CD4-positive, alpha-beta T cell treated with Interleukin-6 at 100 ng/mL for 8 hours (primary cell): ENCODE data around the gene MYB.
"Not testable (repeated sequence)": the region's sequence is repeated elsewhere in the genome, so short reads cannot be mapped to it uniquely, and the experiment has no call there.

Source experiments
- DNase-seq: peaks from one replicate; pipeline ENCODE4 v3.0.0-alpha.2; 2020; ENCODE audit warnings: mixed read lengths, low spot score

MYB gene

DNA sequence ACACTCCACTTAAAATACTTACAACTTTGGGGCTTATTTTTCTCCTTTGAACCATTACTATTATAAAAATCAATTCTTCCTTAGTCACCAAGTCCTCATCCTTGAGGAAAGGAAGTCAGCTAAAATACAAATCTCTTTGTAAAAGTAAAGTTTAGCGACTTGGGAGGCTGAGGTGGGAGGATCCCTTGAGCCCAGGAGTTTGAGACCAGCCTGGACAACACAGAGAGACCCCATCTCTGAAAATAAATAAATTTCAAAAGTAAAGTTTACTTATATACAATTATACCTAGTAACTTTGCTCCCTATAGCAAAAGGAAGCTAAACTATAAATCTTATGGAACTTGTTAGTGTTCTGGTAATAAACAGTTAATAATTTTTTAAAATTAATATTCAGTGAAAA is 40.4 kb downstream of the MYB start:
- no peak for DNase-seq

GRCh38 chr6:135222623-135223022 is 41.5 kb downstream of the MYB start:
- DNase-seq = no peak

- no peak for DNase-seq
Observed at GRCh38 chr6:135224037-135224647, 43.0 kb downstream of the MYB start.

DNA sequence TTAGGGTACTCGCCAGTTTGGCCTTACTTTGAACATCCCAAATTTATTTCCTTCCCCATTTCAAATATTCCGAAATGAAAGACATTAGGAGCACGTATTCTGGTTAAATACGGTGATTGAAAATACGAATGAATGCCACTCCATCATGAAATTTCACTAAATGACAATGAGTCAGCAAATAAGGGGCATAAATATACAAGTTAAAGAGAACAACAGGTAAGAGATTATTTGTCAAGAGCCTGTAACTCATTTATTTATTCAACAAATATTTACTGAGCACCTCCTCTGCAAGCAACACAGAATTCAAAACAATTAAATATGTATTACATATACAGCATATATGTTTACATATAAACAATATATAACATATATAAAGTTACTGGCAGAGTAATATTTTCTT is 44.8 kb downstream of the MYB start:
- DNase-seq = no peak

DNA sequence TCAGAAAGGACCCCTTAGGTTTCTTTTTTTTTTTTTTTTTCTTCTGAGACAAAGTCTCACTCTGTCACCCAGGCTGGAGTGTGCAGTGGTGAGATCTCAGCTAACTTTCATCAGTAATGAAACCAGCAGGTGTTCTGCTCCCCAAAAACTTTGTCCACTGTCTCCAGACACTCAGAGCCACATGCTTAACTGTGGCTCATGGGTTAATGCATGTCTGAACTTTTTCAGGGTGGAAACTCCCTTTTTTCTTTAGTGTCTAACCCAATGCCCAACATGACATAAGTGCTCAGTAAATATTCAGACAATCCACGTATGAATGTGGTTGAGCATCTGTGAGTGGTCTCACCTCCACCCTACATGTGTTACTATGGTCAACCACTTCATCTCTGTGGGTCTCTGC is 45.4 kb downstream of the MYB start:
- no peak for DNase-seq

DNA sequence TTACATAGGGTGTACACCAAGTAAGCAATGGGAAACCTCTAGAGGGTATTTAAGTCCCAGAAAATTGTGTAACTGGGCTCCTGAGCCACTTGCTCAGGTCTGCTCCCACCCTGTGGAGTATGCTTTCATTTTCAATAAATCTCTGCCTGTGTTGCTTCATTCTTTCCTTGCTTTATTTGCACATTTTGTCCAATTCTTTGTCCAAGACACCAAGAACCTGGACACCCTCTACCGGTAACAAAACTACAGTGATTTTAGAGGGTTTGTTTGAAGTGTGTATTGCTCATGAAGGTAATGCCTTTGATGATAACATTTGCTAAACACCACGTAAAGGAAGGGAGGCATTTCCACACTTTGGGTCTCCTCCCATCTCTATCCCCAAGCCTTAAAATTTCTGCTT is 46.2 kb downstream of the MYB start:
- DNase-seq = no peak

DNA sequence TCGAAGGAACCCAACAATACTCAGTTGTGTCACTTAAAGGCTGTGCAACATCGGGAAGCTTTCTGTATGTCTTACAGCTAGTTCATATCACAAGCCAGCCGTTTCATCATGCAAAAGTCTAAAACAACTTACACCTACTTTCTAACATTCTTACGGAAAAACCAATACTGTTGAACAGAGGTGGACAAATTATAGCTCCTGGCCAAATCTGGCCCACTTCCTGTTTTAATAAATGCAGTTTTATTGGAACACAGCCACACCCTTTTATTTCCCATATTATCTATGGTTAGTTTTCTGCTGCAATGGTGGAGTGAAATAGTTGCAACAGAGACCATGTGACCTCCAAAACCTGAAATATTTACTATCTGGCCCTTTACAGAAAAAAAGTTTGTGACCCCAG is 46.6 kb downstream of the MYB start:
- DNase-seq = no peak

DNA sequence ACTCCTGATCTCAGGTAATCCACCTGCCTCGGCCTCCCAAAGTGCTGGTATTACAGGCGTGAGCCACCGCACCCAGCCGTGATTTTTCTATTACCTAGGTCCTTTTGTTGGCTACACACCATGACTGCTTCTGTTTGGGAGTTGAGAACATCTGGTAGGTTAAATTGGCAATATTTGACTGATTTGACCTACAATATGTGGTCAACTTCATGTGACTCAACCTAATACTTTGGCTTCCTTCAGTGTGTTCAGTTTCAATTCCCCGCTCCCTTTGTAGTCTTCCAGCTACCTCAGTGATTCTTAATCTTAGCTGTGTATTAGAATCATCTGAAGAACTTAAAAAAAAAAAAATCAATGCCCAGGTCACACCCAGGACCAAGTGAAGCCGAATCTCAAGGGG is 47.4 kb downstream of the MYB start:
- no peak for DNase-seq

DNA sequence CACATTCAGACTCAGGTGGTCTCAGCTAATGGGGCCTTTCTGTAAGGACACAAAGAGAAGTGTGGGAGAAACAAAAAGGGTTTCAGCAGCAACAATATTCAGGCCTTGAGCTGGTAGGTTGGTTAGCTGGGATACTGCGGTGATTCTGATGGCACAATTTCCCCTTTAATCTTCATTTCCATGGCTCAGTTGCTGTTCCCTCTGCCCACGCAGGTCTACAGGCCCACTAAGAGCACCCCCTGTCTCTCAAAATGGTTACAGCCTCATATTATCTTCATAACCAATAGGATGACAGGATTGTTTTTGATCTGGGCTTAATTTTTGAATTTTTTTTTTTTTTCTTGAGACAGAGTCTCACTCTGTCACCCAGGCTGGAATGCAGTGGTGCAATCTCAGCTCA is 48.9 kb downstream of the MYB start:
- no peak for DNase-seq

DNA sequence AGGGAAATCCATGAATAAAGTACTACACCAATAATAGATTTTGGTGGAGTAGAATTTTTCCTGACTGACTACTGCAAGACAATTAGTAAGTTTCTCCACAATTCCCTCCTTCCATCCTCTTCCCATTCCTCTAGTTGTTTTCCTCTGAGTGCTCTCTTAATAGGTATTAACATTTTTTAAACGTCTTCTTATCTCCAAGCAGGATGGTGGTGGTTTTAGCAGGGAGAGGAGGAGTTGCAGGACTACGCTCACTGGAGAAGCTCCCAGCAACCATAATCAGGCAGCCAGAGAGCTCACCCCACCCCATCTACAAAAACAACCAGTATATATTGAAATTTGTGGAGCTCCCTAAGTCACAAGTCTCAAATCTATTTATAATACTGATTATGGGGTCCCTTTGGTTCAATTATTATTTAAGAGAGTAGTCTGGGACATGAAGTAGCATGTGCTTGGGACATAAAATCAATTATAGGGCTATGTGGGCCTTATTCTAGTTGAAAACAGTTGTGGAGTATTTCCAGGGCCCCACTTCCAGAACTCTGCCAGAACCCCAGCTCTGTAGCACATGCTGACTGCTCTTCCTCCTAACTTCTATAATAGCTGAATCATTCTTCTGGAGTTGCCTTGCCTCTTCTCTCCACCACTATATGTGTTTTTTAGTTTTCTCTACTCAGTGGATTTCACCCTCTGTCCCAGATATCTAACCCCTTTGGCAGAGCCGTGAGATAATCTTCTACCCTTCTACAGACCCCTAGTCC is 49.8 kb downstream of the MYB start:
- no peak for DNase-seq

DNA sequence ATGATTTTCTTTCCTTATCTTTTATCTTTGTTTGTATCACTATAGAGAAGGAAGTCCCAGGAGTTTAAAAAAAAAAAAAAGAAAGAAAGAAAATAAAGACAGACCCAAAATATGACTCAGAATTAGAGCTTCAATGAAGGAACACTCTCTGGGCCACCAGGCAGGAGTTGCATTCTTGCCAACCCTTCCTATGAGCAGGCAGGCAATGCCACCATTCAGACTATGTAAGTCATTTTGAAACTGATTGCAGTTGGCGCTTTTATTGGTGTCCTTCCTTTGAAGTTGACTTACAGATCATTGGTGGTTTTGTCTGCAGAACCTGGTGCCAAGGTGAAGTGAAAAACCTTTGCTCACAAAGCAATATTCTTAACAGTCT is 50.3 kb downstream of the MYB start:
- DNase-seq = no peak

- no peak for DNase-seq
Observed at GRCh38 chr6:135233686-135234491, 52.8 kb downstream of the MYB start.

- DNase-seq = no peak
Observed at GRCh38 chr6:135234492-135234780, 53.3 kb downstream of the MYB start.

GRCh38 chr6:135235716-135236115 is 54.6 kb downstream of the MYB start:
- DNase-seq = no peak

- DNase-seq = no peak
Observed at GRCh38 chr6:135236319-135236718, 55.2 kb downstream of the MYB start.

DNA sequence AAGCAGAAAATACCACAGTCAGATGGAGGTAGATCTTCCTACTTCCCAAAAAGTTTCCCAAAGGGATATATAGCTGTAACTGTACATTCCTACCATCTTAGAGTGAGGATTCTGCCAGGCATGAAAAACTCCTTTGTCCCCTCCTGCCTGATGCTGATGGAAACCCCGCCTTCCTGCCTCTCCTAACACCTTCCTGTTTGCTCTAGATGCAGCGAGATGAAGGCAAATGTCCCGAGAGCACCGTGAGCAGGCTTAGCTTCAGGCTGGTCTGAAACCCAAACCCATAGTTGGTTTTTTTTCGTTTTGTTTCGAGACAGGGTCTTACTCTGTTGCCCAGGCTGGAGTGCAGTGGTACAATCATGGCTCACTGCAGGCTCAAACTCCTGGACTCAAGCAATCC is 55.6 kb downstream of the MYB start:
- DNase-seq = no peak

- DNase-seq = no peak
Observed at GRCh38 chr6:135240711-135241110, 59.6 kb downstream of the MYB start.

- DNase-seq = no peak
Observed at GRCh38 chr6:135243871-135244796, 63.0 kb downstream of the MYB start.

- no peak for DNase-seq
Observed at GRCh38 chr6:135244805-135245204, 63.7 kb downstream of the MYB start.

GRCh38 chr6:135246412-135247012 is 65.4 kb downstream of the MYB start:
- not testable (repeated sequence) for DNase-seq

- no peak for DNase-seq
Observed at GRCh38 chr6:135250234-135250633, 69.1 kb downstream of the MYB start.
